Frontal cortex (tissue), 4 donors: Measurements from ENCODE around the gene ZBTB38. TPM values are rescaled to one million over a fixed set of nuclear protein-coding genes. Genes with fewer than 3 reads are reported as not detected.

ENCODE experiments used
- DNase-seq, 2 donors: peaks; one replicate each; pipeline ENCODE4 v3.0.0; 2012; ENCODE audit warnings: low spot score in 2 of 2
- FAIRE-seq: peaks from 2 replicates; lab custom pipeline; 2012; peaks lifted over from hg19 to GRCh38; lab: Jason Lieb, UNC
- total RNA-seq: library from RNA; depleted of rRNA; stranded (reverse); fragments of >200 nt; gene quantifications from one replicate; pipeline ENCODE4 v1.2.3, GENCODE V29; 2014
- donor health status: control.
- donor health status: control.
- donor health status: control.

ZBTB38 gene
- total RNA-seq, 1 donor from 2014 or later: 149 TPM

- FAIRE-seq: no peak
- DNase-seq: no peak
Observed at GRCh38 chr3:141385406-141386125, 17.3 kb downstream of the ZBTB38 start.

DNA sequence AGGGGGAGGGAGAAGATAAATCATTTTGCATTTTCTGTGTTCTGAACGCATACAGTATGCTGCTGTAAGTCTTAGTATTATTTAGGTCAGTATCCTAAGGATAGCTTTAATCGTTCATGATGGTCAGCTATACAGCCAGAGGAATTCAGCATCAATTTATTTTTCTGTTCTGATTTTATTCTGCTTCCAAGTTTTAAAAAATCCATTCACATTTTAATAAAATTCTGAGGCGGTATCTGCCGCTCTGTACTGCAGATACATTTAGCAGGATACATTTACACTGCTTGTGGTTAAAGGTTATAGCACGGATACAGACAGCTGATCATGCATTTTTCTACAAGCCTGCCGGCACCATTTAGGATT lies 17.8 kb downstream of the ZBTB38 start:
- FAIRE-seq: no peak
- DNase-seq: no peak

DNA sequence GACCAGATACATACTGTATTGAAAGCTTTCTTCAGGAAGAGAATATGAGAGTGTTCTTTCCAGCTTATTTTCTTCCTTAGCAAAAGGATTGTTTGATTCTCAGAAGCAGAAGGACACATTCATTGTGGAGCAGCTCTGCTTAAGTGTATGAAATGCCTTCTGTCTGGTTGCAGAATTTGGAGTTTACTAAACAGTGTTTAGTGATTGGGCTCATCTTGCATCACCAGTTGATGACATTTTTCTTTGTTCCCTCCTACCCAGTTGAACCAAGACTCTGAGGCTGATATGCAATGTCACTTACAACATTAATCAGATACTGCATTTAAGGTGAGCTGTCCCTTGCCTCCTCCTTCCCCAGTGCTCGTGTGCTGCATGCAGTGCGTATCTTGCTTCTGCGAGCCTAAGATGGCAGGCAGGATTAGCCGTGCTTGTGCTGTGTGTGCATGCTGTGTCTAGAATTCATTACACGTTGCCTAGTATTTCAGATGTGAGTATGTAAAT lies 18.4 kb downstream of the ZBTB38 start:
- FAIRE-seq: no peak
- no peak for DNase-seq

DNA sequence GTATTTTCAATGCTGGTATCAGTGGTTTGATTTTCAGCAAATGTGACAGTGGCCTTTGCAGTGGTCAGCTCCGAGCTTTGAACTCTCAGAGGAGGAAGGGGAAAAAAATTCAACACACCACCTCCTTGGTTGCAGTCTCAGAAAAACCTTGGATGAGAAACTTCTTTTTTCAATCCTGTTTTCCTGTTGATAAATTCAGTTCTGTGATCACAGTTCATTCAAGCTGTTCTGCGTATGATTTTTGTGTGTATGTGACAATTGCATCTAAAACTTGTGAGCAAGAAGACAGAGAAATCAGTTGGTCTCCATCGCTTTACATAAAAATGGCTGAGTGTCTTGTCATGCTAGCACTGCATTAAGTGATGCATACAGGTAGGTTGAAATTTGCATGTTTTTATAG lies 19.2 kb downstream of the ZBTB38 start:
- no peak for DNase-seq
- FAIRE-seq: no peak

DNA sequence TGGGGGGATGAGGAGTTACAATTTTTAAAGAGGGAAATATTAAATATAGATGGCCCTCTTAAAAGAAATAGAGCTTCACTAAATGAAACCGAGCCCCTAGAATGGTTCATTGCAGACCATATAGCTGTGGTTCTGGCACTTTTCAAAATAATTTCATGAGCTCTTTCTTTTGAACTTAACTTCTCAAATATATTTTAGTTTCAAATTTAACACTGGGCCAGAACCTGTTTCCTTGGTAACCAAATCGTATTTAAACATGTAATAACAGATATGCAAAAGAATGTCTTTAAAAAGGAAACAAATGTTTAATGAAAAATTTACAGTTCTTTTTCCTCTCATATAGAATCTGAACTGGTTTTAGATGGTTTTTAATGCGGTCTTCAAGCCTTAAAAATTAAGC lies 20.1 kb downstream of the ZBTB38 start:
- DNase-seq (no peak), FAIRE-seq (no peak)

DNA sequence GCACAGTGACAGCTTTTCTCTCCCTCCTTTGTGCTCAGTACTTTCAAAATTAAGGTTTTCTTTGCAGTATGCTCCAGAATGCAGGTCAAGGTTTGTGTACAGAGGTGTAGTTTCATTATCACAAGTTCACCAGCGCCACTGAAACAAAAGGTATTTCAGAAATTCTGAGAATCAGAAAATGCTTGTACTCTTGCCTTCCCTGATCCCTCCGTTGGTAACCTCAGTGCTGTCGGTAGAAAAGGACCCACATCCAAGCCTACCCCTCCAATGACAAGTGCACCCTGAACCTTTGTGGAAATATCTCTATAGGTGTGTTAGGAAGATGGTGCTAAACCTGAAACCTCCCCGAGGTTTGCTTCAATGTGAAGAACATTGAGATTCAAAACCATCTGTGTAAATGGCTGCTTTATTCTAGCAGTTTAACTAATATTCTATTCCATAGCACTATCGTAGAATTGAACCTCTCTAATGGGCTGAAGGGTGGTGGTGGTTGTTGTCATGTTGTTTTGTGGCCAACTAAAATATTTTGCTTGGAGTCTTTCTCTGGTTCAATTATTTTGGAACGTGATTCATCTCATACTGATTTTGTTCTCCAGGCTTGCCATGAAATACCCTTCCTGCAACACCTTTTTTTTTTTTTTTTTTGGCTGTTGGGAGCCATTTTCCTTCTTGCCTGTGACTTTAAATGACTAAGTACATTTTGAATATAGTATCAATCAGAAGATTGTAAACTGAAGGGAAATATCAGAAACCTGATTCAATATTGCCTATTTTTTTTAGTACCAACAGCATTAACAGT lies 20.7 kb downstream of the ZBTB38 start:
- FAIRE-seq: no peak
- no peak for DNase-seq

DNA sequence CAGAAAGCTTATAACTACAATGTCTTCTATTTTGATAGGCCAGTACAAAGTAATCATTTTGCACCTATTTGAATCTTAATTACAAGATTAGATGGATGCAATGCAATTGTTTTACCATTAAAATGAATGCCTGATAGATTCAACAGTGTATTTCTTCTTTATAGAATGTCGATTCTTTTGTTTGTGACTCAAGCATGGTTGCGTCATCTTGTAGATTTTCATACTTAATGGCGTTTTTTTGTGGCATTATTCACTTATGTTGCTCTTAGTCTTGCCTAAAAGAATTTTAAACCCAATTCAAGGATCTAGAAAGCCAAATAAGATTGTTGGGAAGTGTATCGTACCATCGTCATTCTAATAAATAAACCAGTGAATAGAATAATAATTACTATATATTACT lies 21.4 kb downstream of the ZBTB38 start:
- no peak for FAIRE-seq
- no peak for DNase-seq

GRCh38 chr3:141390747-141391146 lies 22.4 kb downstream of the ZBTB38 start:
- no peak for FAIRE-seq
- DNase-seq: no peak

DNA sequence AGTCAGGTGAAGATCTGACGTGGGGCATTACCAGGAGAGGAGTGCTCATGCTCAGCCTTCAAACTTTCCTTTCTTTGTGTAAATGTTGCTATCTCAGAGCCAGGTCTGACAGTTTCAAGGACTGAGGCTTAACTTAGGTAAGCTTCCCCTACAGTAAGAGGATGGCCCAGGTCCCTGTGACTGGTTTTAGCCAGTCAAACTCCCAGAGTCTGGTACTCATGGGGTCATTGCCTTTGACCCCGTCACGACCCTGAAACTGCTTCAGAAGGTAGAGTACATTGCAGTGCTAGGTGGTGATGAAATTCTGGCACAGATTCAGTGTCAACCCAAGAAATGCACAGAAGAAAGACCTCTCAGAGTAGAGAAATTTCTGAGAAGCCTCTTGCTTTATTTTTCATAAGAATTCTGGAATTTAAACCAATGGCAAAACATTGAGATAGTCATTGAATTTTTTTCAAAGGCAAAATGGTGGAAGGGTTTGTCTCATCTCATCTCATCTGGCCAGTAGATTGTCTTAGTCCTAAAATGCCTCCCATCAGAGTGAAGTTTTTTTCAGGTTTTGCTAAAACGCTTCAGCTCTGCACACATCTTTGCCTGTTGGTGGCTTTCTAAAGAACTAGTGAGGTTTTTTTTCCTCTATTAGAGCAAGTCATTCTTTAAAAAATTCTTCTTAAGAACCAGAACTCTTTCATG lies 23.1 kb downstream of the ZBTB38 start:
- DNase-seq: no peak
- FAIRE-seq: no peak

DNA sequence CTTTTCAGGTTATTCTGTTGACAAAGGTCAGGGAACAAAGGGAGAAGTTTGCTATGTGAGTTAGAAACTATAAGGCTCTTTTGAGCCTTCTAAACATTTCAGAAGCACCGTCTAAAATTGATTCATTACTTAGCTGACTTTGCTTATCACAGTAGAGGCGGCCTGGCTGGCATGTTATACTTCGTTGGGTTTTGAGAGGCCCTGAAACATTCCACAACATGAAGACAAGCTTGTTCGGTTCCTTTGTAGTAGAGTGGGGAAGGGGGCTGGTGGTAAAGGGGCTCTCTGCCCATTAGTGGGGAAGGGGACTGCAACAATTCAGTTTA lies 23.6 kb downstream of the ZBTB38 start:
- FAIRE-seq (no peak), DNase-seq (no peak)

GRCh38 chr3:141392416-141392815 lies 24.1 kb downstream of the ZBTB38 start:
- no peak for FAIRE-seq
- DNase-seq: no peak

- no peak for DNase-seq
- no peak for FAIRE-seq
Observed at GRCh38 chr3:141392897-141393734, 24.8 kb downstream of the ZBTB38 start.

DNA sequence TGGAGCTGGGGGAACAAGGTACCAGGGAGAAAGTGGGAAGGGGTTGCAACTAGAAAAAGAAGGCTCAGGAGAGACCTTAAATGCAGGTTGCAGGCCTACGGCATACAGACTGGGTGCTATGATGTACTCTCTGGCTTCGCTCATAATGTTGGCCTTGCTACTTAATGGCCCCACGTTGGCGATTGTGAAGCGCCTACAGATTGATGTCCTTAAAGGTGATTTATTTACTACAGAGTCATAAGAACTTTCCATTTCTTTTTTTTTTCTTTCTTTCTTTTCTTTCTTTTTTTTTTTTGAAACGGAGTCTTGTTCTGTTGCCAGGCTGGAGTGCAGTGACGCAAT lies 25.4 kb downstream of the ZBTB38 start:
- DNase-seq (no peak), FAIRE-seq (no peak)

- FAIRE-seq: no peak
- no peak for DNase-seq
Observed at GRCh38 chr3:141394560-141394959, 26.3 kb downstream of the ZBTB38 start.

GRCh38 chr3:141395005-141395589 lies 26.8 kb downstream of the ZBTB38 start:
- no peak for FAIRE-seq
- no peak for DNase-seq

- DNase-seq (no peak), FAIRE-seq (no peak)
Observed at GRCh38 chr3:141397996-141398395, 29.7 kb downstream of the ZBTB38 start.

DNA sequence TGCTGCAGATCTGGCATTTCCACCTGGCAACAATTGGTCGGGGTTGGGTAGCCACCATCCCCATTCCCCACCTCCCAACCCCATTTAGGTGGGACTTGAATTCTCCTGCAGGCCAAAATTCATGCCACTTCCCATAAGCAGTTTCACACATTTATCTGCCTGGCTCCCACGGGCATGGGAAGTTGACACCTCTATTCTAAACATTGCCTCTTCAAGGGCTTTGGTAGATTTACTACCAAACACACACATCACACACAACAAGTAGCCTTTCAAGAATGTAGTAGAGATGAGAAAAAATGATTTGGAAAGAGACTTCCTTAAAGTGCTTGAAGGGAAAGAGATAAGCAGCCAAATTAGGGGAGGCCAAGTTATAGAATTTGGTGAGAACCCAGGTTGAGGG lies 30.9 kb downstream of the ZBTB38 start:
- no peak for DNase-seq
- FAIRE-seq: no peak

DNA sequence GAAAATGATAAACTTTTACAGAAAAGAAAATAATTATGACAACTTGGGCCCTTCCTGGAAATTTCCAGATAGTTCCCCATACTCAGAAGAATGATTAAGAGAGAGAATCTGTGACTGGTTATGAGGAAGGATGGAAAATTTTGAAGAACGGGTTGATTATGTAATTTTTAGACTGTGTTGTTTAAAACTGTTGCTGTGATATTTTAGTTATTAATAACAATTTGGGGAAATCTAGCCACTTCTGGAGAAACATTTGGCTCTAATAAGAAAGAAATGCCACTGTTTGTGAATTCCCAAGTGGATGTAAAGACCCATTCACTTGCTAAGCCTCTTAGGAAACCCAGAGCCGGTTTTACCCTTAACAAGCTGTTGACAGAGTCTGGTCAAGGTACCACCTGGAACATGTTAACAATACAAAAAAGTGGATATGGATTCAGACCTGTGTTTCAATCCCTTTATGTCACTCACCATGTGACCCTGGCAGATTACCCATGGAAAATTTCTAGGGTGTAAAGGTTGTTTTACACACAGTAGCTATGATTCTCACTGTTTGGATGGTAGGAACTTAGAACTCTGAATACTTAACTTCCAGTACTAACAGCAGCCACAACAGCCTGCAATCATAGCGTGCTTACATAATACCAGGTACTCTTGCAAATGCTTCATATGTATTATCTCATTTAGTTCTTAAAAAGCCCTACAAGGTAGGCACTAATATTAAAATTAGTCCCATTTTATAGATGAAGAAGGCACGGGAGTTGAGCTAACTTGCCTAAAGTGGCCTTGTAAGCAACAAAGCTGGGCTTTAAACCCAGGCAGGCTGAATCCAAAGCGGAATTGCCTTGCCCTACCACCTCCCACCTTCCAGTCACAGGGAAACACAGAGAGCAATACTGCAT lies 32.0 kb downstream of the ZBTB38 start:
- FAIRE-seq (no peak), DNase-seq (no peak)

- DNase-seq (no peak), FAIRE-seq (no peak)
Observed at GRCh38 chr3:141401095-141401494, 32.8 kb downstream of the ZBTB38 start.
